ENCODE results near the gene RPS21. TPM values are rescaled to one million over a fixed set of nuclear protein-coding genes. Genes with fewer than 3 reads are reported as not detected.

The RPS21 gene
- total RNA-seq, 1 experiment from 2014 or later = 1,761 TPM

DNA sequence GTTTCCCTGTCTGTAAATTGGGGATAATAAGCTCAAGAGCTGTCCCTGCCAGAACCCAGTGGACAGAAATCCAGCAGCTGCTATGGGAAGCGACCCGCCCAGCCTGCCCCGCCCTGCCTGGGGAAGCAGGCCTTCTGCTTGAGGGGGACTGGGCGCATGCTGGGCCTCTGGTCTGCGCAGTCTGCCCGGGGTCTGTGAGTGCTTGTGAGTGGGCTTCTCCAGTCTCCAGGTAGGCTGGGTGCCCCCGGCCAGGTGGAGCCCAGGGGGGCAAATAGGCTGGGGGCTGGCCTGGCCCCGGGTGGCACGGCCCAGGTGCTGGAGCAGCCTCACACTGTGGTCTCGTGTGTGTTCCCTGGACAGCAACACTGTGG, 41.1 kb downstream of the RPS21 start:
- Histone ChIP-seq H3K36me3 (ENCODE audit: control insufficient read depth, insufficient read depth, low read length) (no peaks in the 10 kb centered on the region), H3K27ac (ENCODE audit: low read length) (no peak overlapping the region), H3K27me3 (ENCODE audit: control insufficient read depth, insufficient read depth, low read length) (no peaks in the 10 kb centered on the region), H3K4me1 (ENCODE audit: control insufficient read depth, insufficient read depth, low read length) (no peaks in the 10 kb centered on the region; the same call in none of the 2 replicates), H3K9me3 (ENCODE audit: control insufficient read depth, insufficient read depth, low read depth, low read length) (no peaks in the 10 kb centered on the region), H3K4me3 (ENCODE audit: low read depth in 2 of 2, low read length in 2 of 2) (no peak overlapping the region)
- ATAC-seq (no peak), DNase-seq (ENCODE audit: low read depth, low spot score) (no peak)
- in situ Hi-C loops (cut with HindIII; ENCODE audit: low pct_unique_long_range_greater_than_20kb, low sequenced_read_pairs) (no loop called here), intact Hi-C loops (cut with micrococcal nuclease; ENCODE audit: unreplicated experiment) (no loop called here)
- TF ChIP-seq, protein P1, sequence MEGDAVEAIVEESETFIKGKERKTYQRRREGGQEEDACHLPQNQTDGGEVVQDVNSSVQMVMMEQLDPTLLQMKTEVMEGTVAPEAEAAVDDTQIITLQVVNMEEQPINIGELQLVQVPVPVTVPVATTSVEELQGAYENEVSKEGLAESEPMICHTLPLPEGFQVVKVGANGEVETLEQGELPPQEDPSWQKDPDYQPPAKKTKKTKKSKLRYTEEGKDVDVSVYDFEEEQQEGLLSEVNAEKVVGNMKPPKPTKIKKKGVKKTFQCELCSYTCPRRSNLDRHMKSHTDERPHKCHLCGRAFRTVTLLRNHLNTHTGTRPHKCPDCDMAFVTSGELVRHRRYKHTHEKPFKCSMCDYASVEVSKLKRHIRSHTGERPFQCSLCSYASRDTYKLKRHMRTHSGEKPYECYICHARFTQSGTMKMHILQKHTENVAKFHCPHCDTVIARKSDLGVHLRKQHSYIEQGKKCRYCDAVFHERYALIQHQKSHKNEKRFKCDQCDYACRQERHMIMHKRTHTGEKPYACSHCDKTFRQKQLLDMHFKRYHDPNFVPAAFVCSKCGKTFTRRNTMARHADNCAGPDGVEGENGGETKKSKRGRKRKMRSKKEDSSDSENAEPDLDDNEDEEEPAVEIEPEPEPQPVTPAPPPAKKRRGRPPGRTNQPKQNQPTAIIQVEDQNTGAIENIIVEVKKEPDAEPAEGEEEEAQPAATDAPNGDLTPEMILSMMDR (IDR thresholded peaks at IDR 0.05) = no peak
- TF ChIP-seq, protein P2, sequence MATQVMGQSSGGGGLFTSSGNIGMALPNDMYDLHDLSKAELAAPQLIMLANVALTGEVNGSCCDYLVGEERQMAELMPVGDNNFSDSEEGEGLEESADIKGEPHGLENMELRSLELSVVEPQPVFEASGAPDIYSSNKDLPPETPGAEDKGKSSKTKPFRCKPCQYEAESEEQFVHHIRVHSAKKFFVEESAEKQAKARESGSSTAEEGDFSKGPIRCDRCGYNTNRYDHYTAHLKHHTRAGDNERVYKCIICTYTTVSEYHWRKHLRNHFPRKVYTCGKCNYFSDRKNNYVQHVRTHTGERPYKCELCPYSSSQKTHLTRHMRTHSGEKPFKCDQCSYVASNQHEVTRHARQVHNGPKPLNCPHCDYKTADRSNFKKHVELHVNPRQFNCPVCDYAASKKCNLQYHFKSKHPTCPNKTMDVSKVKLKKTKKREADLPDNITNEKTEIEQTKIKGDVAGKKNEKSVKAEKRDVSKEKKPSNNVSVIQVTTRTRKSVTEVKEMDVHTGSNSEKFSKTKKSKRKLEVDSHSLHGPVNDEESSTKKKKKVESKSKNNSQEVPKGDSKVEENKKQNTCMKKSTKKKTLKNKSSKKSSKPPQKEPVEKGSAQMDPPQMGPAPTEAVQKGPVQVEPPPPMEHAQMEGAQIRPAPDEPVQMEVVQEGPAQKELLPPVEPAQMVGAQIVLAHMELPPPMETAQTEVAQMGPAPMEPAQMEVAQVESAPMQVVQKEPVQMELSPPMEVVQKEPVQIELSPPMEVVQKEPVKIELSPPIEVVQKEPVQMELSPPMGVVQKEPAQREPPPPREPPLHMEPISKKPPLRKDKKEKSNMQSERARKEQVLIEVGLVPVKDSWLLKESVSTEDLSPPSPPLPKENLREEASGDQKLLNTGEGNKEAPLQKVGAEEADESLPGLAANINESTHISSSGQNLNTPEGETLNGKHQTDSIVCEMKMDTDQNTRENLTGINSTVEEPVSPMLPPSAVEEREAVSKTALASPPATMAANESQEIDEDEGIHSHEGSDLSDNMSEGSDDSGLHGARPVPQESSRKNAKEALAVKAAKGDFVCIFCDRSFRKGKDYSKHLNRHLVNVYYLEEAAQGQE (IDR thresholded peaks at IDR 0.05; ENCODE audit: insufficient read depth in 1 of 2, low read depth in 2 of 2, low read length in 1 of 2) = no peak
- TF ChIP-seq SIN3A (IDR thresholded peaks at IDR 0.05; ENCODE audit: borderline replicate concordance, insufficient read depth, low read depth, low read length) = no peak
- TF ChIP-seq POLR2AphosphoS5 (IDR thresholded peaks at IDR 0.05; ENCODE audit: low read depth, low read length) = no peak
- TF ChIP-seq TCF7L2 (IDR thresholded peaks at IDR 0.05; ENCODE audit: low read depth, low read length) = no peak
- POLR2A ChIA-PET = no interaction called here
- no TSS peak for BruUV-seq (replicated peaks)
- CTCF ChIA-PET = interaction anchor here (0.5 kb wide), 1 partner anchor 781 kb away, joined by 3 read pairs; no protein-coding TSS in a partner anchor

DNA sequence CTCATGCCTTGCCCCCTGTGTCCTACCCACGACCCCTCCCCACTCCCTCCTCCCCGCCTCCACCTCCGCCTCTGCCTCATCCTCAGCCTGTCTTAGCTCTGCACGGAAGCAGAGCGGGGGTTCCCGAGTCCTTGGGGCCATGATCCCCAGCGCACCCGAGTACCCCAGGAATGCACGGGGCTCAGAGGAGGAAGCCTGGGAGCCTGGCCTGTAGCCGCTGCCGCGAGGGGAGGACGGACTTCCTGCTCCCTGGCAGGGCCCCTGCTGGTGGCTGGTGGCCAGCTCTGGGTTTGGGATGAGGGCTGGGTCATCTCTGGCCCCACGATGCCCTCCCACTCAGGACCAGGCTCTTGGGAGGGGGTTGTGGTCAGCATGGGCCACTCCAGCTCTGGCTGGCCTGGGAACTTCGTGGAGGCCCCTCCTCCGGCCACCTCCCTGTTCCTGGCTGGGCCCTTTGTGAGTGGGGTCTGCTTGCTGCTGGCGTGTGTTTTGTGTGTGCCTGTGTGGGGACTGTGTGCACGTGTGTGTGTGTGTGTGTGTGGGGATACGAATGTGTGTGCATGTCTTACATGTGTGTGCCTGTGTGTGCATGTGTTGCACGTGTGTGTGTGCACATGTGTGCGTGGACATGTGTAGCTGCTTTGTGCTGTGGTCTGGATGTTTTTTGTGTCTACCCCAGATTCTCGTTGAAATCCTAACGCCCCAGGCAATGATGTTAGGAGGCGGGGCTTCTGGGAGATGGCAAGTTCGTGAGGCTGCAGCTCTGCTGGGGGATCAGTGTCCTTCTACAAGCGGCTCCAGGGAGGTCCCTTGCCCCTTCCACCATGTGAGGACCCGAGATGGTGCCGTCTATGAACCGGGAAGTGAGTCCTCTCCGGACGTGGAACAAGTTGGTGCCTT, 41.7 kb downstream of the RPS21 start:
- no peaks in the 10 kb centered on the region; the same call in 1 of the 2 replicates for H3K4me1 ChIP-seq (ENCODE audit: control insufficient read depth, insufficient read depth, low read length)
- H3K36me3 ChIP-seq (ENCODE audit: control insufficient read depth, insufficient read depth, low read length) = no peaks in the 10 kb centered on the region
- ATAC-seq = no peak
- no peak overlapping the region for H3K27ac ChIP-seq (ENCODE audit: low read length)
- in situ Hi-C loops (cut with HindIII; ENCODE audit: low pct_unique_long_range_greater_than_20kb, low sequenced_read_pairs) = no loop called here
- H3K9me3 ChIP-seq (ENCODE audit: control insufficient read depth, insufficient read depth, low read depth, low read length) = no peaks in the 10 kb centered on the region
- H3K4me3 ChIP-seq (ENCODE audit: low read depth in 2 of 2, low read length in 2 of 2) = no peak overlapping the region
- BruUV-seq (replicated peaks) = no TSS peak
- intact Hi-C loops (cut with micrococcal nuclease; ENCODE audit: unreplicated experiment) = no loop called here
- POLR2A ChIA-PET = no interaction called here
- H3K27me3 ChIP-seq (ENCODE audit: control insufficient read depth, insufficient read depth, low read length) = no peaks in the 10 kb centered on the region
- TF ChIP-seq, protein P2 (IDR thresholded peaks at IDR 0.05; ENCODE audit: insufficient read depth in 1 of 2, low read depth in 2 of 2, low read length in 1 of 2) = no peak
- no peak for TF ChIP-seq TCF7L2 (IDR thresholded peaks at IDR 0.05; ENCODE audit: low read depth, low read length)
- TF ChIP-seq SIN3A (IDR thresholded peaks at IDR 0.05; ENCODE audit: borderline replicate concordance, insufficient read depth, low read depth, low read length) = no peak
- no peak for TF ChIP-seq POLR2AphosphoS5 (IDR thresholded peaks at IDR 0.05; ENCODE audit: low read depth, low read length)
- TF ChIP-seq, protein P1 (IDR thresholded peaks at IDR 0.05) = no peak
- no peak for DNase-seq (ENCODE audit: low read depth, low spot score)
- CTCF ChIA-PET = no interaction called here
